Measurements from ENCODE around the gene PFDN6. TPM values are rescaled to one million over a fixed set of nuclear protein-coding genes. Genes with fewer than 3 reads are reported as not detected.

Gene PFDN6
- total RNA-seq, 1 donor from 2014 or later = 51.2 TPM

- DNase-seq (ENCODE audit: low read depth, low spot score) = no peak
Measured at GRCh38 chr6:33316603-33317418, 27.4 kb downstream of the PFDN6 start.

DNA sequence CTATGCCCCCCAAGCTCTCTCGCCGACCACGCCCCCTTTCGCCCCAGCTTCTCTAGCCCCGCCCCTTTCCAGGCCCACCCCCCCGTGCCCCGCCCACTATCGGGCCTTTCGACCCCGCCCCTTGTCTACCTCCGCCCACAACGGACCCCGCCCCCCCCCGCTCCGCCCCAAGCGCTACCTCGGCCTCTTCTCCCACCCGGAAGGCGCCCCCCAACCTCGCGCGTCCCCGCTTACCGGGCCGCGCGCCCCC lies 27.9 kb downstream of the PFDN6 start:
- no peak for DNase-seq (ENCODE audit: low read depth, low spot score)

GRCh38 chr6:33317669-33318425 lies 28.4 kb downstream of the PFDN6 start, which contains the start of gene ZBTB22:
Gene ZBTB22 (minus strand): TSS chr6:33317744. CDS start chr6:33316916, 828 bp downstream.
- DNase-seq (ENCODE audit: low read depth, low spot score) = peak; percentile 98

GRCh38 chr6:33318426-33319073 lies 29.1 kb downstream of the PFDN6 start:
- DNase-seq (ENCODE audit: low read depth, low spot score) = no peak

GRCh38 chr6:33319939-33320314 lies 30.5 kb downstream of the PFDN6 start:
- DNase-seq (ENCODE audit: low read depth, low spot score) = no peak

DNA sequence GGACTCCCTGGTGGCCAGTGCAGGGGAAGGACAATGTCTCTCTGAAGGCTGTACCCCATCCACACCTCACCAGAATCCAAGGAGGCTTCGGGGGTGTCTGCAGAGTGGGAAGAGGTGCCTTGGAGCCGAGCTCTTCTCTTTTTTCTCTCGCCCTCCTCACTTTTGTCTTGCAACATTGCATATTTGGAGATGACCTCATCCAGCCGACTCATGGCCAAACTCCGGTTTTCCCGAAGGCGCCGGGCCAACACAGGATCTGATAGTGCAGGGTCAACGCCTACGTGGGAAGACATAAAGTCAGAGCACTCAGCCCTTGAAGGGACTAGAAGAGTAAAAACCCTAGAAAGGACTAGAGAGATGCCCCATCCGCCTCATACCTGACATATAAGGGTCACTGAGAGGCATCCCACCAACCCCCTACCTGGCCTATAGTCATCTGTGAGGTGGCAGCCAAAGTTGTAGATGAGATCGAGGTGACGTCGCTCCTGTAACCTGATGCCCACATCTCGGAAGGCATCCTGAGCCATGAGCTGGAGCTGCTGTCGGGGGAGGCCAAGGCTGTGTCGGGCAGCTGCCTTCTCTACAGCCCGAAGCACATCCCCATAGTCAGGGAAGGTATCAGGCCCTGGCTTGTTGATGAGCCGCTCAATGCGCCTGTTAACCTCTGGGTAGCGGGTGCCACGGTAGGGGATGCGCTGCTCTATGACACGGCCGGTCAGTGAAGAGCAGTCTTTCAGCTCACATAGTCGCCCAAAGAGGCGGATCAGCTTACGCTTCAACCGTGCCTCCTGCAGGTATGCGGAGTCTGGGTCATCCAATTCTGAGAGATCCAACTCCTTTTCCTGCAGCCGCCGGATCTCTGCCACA lies 31.1 kb downstream of the PFDN6 start:
- no peak for DNase-seq (ENCODE audit: low read depth, low spot score)

- no peak for DNase-seq (ENCODE audit: low read depth, low spot score)
Measured at GRCh38 chr6:33321227-33321626, 31.8 kb downstream of the PFDN6 start.

- DNase-seq (ENCODE audit: low read depth, low spot score) = no peak
Measured at GRCh38 chr6:33323623-33323948, 34.2 kb downstream of the PFDN6 start.

DNA sequence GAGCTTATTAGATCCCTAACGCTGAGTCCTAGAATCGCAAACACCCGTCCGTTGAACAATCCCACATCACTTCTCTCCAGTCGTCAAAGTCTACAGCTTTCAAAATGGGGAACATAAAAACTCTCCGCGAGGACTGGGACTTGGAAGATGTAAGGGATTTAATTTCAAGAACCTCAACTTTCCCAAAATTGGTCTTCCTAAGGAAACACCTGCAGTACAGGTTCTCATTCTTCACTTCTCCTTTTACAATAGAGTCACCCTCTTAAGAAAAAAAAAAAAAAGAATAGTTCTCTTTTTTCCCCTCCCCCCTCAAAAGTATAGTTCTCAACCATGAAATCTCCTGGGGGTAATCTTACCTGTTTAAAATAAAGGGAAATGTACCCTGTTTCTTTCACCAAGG lies 34.7 kb downstream of the PFDN6 start:
- DNase-seq (ENCODE audit: low read depth, low spot score) = no peak

DNA sequence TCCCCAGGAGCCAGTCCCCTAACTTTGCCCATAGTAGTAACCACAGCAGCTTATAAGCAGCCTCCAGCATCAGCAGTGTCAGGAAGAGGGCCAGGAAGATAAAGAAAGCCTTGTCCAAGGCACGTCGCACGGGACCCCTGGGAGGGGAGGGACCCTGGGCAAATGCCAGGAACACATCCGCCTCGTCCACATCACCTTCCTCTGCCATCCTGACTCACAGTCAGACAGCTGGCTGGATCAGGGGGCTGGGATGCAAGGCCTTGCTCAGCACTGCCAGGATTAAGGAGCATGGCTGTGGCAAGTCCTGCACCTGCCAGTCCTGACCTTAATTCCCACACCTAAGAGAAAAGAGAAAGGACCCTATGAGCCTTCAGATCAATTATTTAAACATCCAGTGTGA lies 39.7 kb downstream of the PFDN6 start:
- no peak for DNase-seq (ENCODE audit: low read depth, low spot score)

- DNase-seq (ENCODE audit: low read depth, low spot score) = no peak
Measured at GRCh38 chr6:33330736-33331135, 41.3 kb downstream of the PFDN6 start.

- no peak for DNase-seq (ENCODE audit: low read depth, low spot score)
Measured at GRCh38 chr6:33333666-33334065, 44.3 kb downstream of the PFDN6 start.

GRCh38 chr6:33335916-33336315 lies 46.5 kb downstream of the PFDN6 start:
- DNase-seq (ENCODE audit: low read depth, low spot score) = no peak

DNA sequence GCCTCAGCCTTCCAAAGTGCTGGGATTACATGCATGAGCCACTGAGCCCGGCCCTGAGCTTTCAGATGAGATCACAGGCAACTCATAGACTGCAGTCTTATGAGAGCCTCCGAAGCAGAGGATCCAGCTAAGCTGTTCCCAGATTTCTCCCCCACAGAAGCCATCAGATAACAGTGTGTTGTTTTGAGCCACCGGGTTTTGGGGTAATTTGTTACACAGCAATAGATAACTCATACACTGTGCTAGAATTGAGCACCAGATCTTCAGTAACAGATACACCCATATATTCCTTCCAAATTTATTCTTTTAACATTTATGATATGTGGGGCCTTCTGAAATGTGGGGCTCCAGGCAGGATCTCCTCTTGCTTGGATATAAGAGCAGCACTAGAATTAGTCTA lies 47.1 kb downstream of the PFDN6 start:
- DNase-seq (ENCODE audit: low read depth, low spot score) = no peak

GRCh38 chr6:33339193-33339592 lies 49.8 kb downstream of the PFDN6 start:
- DNase-seq (ENCODE audit: low read depth, low spot score) = no peak

Other genes with a start within 250 kb of the PFDN6 start
- 1.4 TPM in 1 of 2 replicates, not detected in the other for gene HLA-DPA1, start 216.0 kb upstream of the PFDN6 start, total RNA-seq
- 0.46 and 10.3 TPM in 2 replicates for gene HLA-DPB1, start 213.6 kb upstream of the PFDN6 start, total RNA-seq
- 0.07 and 0.11 TPM in 2 replicates for gene COL11A2, start 97.1 kb upstream of the PFDN6 start, total RNA-seq
- 22.4 and 23.6 TPM in 2 replicates for gene RXRB, start 88.9 kb upstream of the PFDN6 start, total RNA-seq
- 107 and 131 TPM in 2 replicates for gene SLC39A7, start 88.7 kb upstream of the PFDN6 start, total RNA-seq
- gene HSD17B8, start 84.9 kb upstream of the PFDN6 start, total RNA-seq = 3.5 and 8.6 TPM in 2 replicates
- gene RING1, start 81.1 kb upstream of the PFDN6 start, total RNA-seq = 23.0 and 27.5 TPM in 2 replicates
- gene VPS52, start 17.7 kb upstream of the PFDN6 start, total RNA-seq = 32.1 and 33.0 TPM in 2 replicates
- 2,993 and 4,478 TPM in 2 replicates for gene RPS18, start 17.5 kb upstream of the PFDN6 start, total RNA-seq
- gene B3GALT4, start 12.5 kb upstream of the PFDN6 start, total RNA-seq = 2.8 and 4.7 TPM in 2 replicates
- 90.2 and 94.7 TPM in 2 replicates for gene WDR46, start 362 bp upstream of the PFDN6 start, total RNA-seq
- gene RGL2, start 9.3 kb downstream of the PFDN6 start, total RNA-seq = 39.4 and 42.5 TPM in 2 replicates
- gene TAPBP, start 24.5 kb downstream of the PFDN6 start, total RNA-seq = 48.7 and 71.1 TPM in 2 replicates
- 14.3 and 16.4 TPM in 2 replicates for gene ZBTB22, start 28.1 kb downstream of the PFDN6 start, total RNA-seq
- 48.6 and 49.9 TPM in 2 replicates for gene DAXX, start 33.4 kb downstream of the PFDN6 start, total RNA-seq
- gene KIFC1, start 102.2 kb downstream of the PFDN6 start, total RNA-seq = 19.9 and 40.4 TPM in 2 replicates
- 6.8 and 10.7 TPM in 2 replicates for gene PHF1, start 121.4 kb downstream of the PFDN6 start, total RNA-seq
- 49.5 and 51.8 TPM in 2 replicates for gene CUTA, start 128.5 kb downstream of the PFDN6 start, total RNA-seq
- gene SYNGAP1, start 130.5 kb downstream of the PFDN6 start, total RNA-seq = 1.5 and 2.2 TPM in 2 replicates
- 6.1 and 6.7 TPM in 2 replicates for gene ZBTB9, start 165.0 kb downstream of the PFDN6 start, total RNA-seq